PFSK-1 (cell line): ENCODE results near the gene HEYL.

Source experiments
- POLR2AphosphoS5 ChIP-seq: IDR thresholded peaks from 2 replicates; pipeline ENCODE4 v1.6.1; 2012; ENCODE audit warnings: low read depth, mild to moderate bottlenecking, control low read depth, low read length, moderate library complexity
- REST ChIP-seq, 2 experiments: IDR thresholded peaks; 2 replicates each; pipeline versions ENCODE4 v1.6.1 to v1.8.0; 2011 to 2012; ENCODE audit warnings: low read depth in 2 of 2, low read length in 2 of 2, control low read depth in 1 of 2, inconsistent platforms in 1 of 2, mild to moderate bottlenecking in 1 of 2, moderate library complexity in 1 of 2; ENCODE audit not compliant: insufficient read depth in 1 of 2
- TAF1 ChIP-seq: IDR thresholded peaks from 2 replicates; pipeline ENCODE4 v1.6.1; 2012; ENCODE audit warnings: low read length, control low read depth, borderline replicate concordance; ENCODE audit not compliant: insufficient read depth

GRCh38 chr1:39617488-39618049 is 21.9 kb downstream of the HEYL start:
- TF ChIP-seq POLR2AphosphoS5 (no peak), REST (IDR thresholded peaks at IDR 0.05; ENCODE audit: insufficient read depth in 1 of 2, low read depth in 2 of 2, low read length in 2 of 2) (no peak), TAF1 (no peak)
